Measurements from ENCODE around the gene SLC31A2.
"Not testable (repeated sequence)": the region's sequence is repeated elsewhere in the genome, so short reads cannot be mapped to it uniquely, and the experiment has no call there.

The SLC31A2 gene, protein sequence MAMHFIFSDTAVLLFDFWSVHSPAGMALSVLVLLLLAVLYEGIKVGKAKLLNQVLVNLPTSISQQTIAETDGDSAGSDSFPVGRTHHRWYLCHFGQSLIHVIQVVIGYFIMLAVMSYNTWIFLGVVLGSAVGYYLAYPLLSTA

DNA sequence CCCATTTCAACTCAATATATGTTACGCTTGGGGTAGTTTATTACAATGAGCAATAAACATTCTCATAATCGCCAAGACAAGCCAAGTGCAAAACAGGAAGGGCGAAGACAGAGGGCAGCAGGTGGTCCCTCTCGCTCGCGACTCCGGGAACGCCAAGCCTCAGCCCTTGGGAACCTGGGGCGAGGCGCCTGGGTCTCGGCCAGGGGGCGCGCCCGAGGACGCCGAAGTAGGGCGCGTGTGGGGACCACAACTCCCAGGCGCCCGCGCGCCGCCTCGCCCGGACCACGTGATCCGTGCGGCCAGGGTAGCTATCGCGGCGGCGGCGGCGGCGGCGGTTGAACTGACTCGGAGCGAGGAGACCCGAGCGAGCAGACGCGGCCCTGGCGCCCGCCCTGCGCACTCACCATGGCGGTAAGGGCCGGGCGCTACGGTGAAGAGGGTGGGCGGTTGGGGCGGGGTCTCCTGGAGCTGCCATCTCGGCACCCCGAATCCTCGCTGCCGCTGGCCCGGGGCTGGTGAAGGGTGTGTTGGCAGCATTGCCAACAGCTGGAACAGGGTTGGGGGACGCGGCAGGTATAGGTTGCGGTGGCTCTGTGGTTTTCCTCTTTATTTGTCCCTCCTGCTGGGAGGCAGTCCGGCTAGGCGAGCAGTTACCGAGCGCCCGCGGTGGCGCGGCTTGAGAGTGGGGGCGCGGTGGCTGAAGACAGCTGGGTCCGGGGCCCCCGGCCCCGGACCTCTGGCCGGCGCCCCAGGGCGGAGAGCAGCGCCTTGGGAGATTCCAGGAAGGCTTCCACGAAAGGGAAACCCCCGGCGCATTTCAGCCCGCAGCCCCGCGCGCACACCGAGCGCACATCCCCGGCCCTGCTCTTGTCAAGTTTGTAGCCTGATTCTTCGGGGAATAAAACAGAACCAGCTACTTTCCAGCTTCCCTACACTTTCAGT lies at the start of gene SLC31A2:
SLC31A2 (plus strand) TSS at position 338 of the 942 bp plus-strand sequence; CDS start at position 406, 68 bp downstream.
- peaks cover 0 to 22% (median 0%) of the 10 kb centered on the region in 11 experiments; a peak in 3 of 22 replicates for H3K36me3 ChIP-seq
- H3K4me3 ChIP-seq = peak within 1 kb of the TSS; percentile 72 to 95 (median 84)
- H3K9ac ChIP-seq = peak within 1 kb of the TSS; percentile 76 to 99 (median 85)
- H3K27ac ChIP-seq = peak within 1 kb of the TSS; percentile 58 to 99 (median 74)
- peak within 1 kb of the TSS; percentile 84 to 97 (median 93) for H3K4me2 ChIP-seq
- H3K4me1 ChIP-seq = peaks cover 35 to 58% (median 44%) of the 10 kb centered on the region in 10 experiments
- H3K9me3 ChIP-seq (replicated peaks in 1 of 11) = no peaks in the 10 kb centered on the region
- no peak for TF ChIP-seq Cebpa-rat (IDR thresholded peaks at IDR 0.05)
- peaks cover 0 to 24% (median 0%) of the 10 kb centered on the region in 11 experiments; a peak in 3 of 22 replicates for H4K20me1 ChIP-seq
- no peaks in the 10 kb centered on the region; a peak in 2 of 22 replicates for H3K27me3 ChIP-seq

DNA sequence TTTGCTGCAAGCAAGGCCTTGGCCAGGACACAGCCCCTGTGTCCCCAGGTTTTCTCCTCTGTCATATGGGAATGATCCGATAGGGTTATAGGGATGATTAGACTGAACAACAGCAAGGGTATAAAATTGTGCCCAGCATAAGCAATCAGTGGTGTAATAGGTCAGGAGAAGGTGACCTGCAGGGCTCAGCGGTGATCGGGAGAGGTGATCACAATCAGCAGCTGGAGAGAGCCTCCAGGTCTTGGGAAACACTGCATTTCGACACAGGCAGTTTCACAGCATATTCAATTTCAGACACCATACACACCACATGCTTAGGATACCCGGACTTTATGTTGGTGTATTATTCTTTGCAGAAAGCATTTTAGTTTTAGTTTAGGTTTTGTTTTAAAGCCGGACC lies 45.5 kb upstream of the SLC31A2 start:
- not testable (repeated sequence) for H3K9ac ChIP-seq; H3K4me3 ChIP-seq; H3K4me1 ChIP-seq; H3K27ac ChIP-seq; H3K27me3 ChIP-seq; H3K36me3 ChIP-seq; H4K20me1 ChIP-seq; H3K4me2 ChIP-seq; H3K9me3 ChIP-seq (replicated peaks in 1 of 11)

DNA sequence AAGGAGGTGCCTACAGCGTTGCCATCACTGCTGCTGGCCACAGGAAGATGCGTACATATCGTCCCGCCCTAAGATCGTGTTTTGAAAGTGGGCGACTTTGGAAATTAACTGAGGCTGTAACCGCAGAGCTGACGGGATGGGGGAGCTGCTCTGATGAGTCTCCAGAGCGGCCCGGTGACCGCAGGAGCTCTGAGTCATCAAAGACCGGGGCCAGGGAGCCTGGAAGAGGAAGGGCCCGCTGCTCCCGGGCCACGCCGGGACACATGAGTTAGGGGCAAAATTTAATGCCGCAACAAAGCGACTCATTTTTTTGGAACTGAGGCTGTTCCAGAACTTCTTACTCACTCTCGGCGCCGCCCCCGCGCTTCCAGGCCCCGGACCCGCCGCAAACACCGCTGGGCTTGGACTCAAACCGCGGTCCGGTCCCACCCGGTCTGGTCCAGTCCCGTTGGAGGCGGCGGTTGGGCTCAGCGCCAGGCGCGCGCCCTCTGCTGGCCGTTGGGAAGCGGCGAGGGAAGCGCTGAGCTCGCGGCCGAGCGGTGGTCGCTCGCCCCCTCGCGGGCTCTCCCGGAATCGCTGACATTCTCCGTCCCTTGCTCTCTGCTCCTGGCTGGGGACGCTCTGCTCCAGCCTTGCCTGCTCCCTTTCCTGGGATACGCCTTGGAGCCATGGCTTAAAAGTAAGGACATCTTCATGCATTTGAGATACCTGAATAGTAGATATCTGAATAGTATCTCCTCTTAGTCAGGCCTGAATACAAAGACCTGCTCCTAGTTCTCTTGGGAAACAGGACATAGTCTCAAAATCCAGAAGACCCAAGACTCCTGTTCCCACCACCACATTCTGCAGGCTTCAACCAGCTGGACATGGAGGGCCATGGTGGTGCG lies 39.5 kb upstream of the SLC31A2 start:
- not testable (repeated sequence) for H3K36me3 ChIP-seq; H3K4me3 ChIP-seq; H3K27me3 ChIP-seq; H3K4me2 ChIP-seq; H4K20me1 ChIP-seq; H3K4me1 ChIP-seq; H3K9ac ChIP-seq; H3K27ac ChIP-seq; H3K9me3 ChIP-seq (replicated peaks in 1 of 11)

DNA sequence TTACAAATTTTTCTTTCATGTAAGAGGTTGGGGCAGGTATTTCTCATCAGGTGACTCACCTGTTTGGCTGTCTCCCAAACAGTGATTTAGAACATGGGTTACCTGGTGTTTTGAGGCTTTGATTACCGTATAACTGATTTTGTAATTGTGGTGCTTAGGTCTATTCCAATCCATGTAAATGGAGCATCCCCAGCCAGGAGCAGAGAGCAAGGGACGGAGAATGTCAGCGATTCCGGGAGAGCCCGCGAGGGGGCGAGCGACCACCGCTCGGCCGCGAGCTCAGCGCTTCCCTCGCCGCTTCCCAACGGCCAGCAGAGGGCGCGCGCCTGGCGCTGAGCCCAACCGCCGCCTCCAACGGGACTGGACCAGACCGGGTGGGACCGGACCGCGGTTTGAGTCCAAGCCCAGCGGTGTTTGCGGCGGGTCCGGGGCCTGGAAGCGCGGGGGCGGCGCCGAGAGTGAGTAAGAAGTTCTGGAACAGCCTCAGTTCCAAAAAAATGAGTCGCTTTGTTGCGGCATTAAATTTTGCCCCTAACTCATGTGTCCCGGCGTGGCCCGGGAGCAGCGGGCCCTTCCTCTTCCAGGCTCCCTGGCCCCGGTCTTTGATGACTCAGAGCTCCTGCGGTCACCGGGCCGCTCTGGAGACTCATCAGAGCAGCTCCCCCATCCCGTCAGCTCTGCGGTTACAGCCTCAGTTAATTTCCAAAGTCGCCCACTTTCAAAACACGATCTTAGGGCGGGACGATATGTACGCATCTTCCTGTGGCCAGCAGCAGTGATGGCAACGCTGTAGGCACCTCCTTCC lies 37.9 kb upstream of the SLC31A2 start:
- not testable (repeated sequence) for H3K27me3 ChIP-seq; H3K9me3 ChIP-seq (replicated peaks in 1 of 11); H3K4me1 ChIP-seq; H4K20me1 ChIP-seq; H3K27ac ChIP-seq; H3K9ac ChIP-seq; H3K4me2 ChIP-seq; H3K36me3 ChIP-seq; H3K4me3 ChIP-seq

DNA sequence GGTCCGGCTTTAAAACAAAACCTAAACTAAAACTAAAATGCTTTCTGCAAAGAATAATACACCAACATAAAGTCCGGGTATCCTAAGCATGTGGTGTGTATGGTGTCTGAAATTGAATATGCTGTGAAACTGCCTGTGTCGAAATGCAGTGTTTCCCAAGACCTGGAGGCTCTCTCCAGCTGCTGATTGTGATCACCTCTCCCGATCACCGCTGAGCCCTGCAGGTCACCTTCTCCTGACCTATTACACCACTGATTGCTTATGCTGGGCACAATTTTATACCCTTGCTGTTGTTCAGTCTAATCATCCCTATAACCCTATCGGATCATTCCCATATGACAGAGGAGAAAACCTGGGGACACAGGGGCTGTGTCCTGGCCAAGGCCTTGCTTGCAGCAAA lies 32.0 kb upstream of the SLC31A2 start:
- H4K20me1 ChIP-seq; H3K9me3 ChIP-seq (replicated peaks in 1 of 11); H3K27me3 ChIP-seq; H3K27ac ChIP-seq; H3K36me3 ChIP-seq; H3K9ac ChIP-seq; H3K4me1 ChIP-seq; H3K4me2 ChIP-seq; H3K4me3 ChIP-seq: not testable (repeated sequence)

DNA sequence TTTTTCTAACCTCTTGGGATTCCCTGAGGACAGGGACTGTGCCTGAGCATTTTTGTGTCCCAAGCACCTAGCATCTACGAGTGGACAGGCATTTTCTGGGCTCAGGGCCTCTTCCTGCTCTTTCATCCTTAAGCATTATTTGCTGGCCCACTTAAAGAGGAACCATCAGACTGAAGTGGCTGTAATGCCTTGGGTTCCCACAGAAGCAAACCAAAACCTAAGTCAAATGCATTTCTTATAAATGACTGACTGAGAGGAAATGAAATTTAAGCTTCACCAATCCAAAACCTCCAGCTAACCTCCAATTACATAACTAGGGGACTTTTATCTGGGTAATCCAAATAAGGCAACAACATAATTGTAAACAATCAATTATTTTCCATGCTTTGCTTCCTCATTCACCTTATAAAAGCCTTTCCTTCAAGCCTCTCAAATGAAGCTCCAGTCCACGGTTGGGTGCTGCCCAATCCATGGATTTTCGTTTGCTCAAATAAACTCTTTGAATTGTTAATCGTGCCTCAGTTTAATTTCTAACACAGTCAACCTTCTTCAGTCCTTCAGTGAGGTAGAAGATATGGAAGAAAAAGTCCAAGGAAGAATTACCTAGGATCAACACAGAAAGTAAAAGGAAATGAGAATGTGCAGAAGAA lies 25.3 kb upstream of the SLC31A2 start:
- Histone ChIP-seq H3K4me2 (peak overlapping the region in 2 of 11 experiments; percentile 34 to 62; a peak in 4 of 22 replicates), H3K9ac (no peak overlapping the region), H4K20me1 (no peaks in the 10 kb centered on the region), H3K27ac (peak overlapping the region in 2 of 11 experiments; percentile 26 to 29; a peak in 2 of 22 replicates), H3K9me3 (replicated peaks in 1 of 11) (no peaks in the 10 kb centered on the region), H3K4me1 (peaks cover 0 to 20% (median 0%) of the 10 kb centered on the region in 10 experiments; a peak in 8 of 20 replicates), H3K4me3 (no peak overlapping the region), H3K36me3 (no peaks in the 10 kb centered on the region), H3K27me3 (no peaks in the 10 kb centered on the region)
- TF ChIP-seq Cebpa-rat (IDR thresholded peaks at IDR 0.05) = no peak

DNA sequence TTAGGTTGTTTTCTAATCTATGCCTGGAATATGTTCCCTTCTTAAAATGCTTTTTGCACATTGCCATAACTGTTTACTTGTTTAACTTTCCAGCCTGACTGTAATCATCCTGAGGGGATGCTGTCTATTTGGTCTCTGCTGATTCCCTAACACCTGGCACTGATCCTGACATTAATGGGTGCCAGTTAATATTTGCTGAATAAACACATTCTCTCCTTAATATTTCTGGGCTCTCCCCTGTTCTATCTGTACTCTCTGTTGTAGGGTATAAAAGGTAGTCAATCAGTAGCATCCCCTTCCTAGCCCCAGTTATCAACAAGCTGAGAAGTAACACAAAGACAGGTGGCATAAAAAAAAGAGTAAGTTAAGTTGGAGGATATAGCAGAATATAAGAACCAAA lies 21.3 kb upstream of the SLC31A2 start:
- Histone ChIP-seq H3K4me1 (peaks cover 0 to 33% (median 0%) of the 10 kb centered on the region in 10 experiments; a peak in 8 of 20 replicates), H3K27ac (no peak overlapping the region), H3K9ac (no peak overlapping the region), H3K27me3 (no peaks in the 10 kb centered on the region), H3K9me3 (replicated peaks in 1 of 11) (no peaks in the 10 kb centered on the region), H4K20me1 (no peaks in the 10 kb centered on the region), H3K4me3 (no peak overlapping the region), H3K36me3 (no peaks in the 10 kb centered on the region), H3K4me2 (0 out of 22 replicates have a peak overlapping the region, but pooled peaks of 1 of the 11 experiments have one; percentile 14)
- TF ChIP-seq Cebpa-rat (IDR thresholded peaks at IDR 0.05) = no peak

DNA sequence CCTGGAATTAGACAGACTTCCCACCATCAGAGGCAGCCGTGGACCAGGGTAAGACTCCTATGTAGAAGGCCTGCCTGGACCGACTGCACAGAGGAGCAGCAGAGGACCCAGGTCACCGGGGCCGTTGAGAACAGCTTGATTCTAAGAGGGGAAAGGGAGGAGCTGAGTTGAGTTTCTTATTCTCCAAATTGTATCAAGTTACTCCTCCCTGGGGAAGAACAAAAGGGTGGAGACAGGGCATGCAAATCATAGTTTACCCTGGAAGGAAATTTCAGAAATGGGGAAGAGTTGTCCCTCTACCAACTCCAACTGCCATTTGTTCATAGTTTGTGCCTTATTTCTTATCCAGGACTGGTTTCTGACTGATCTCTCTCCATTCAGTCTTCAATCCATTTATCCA lies 20.9 kb upstream of the SLC31A2 start:
- Histone ChIP-seq H3K36me3 (no peaks in the 10 kb centered on the region), H4K20me1 (no peaks in the 10 kb centered on the region), H3K9me3 (replicated peaks in 1 of 11) (no peaks in the 10 kb centered on the region), H3K4me3 (no peak overlapping the region), H3K9ac (no peak overlapping the region), H3K27ac (no peak overlapping the region), H3K27me3 (no peaks in the 10 kb centered on the region), H3K4me1 (peaks cover 0 to 32% (median 0%) of the 10 kb centered on the region in 10 experiments; a peak in 8 of 20 replicates), H3K4me2 (peak overlapping the region in 3 of 11 experiments; percentile 8 to 14 (median 13); a peak in 3 of 22 replicates)
- TF ChIP-seq Cebpa-rat (IDR thresholded peaks at IDR 0.05) = no peak

All from BLaER1 treated with 17β-estradiol and CSF1 and Interleukin-3, amounts not matched to agents 10 nM and 100 nM (cell line).